Esophagus squamous epithelium (tissue), 5 donors: ENCODE results near the gene FFAR1. TPM values are rescaled to one million over a fixed set of nuclear protein-coding genes. Genes with fewer than 3 reads are reported as not detected.

ENCODE experiments used
- DNase-seq: peaks from one replicate; lab custom pipeline; 2025; lab: John Stamatoyannopoulos, UW
- H3K27ac ChIP-seq, 4 donors: fragments of 200-600 bp; sonication (generic); one replicate each; pipeline ENCODE4 v1.5.1; 2016 to 2019; ENCODE audit warnings: mild to moderate bottlenecking in 1 of 4
- H3K27me3 ChIP-seq, 4 donors: fragments of 200-600 bp; sonication (generic); 1 replicate in 3 of 4; 2 replicates in 1 of 4; pipeline versions ENCODE4 v1.5.1 to v1.6.0; 2017 to 2021; ENCODE audit warnings: antibody characterized with exemption in 1 of 4
- H3K36me3 ChIP-seq, 3 donors: fragments of 200-600 bp; sonication (generic); one replicate each; pipeline ENCODE4 v1.5.1; 2016 to 2019
- H3K4me1 ChIP-seq, 3 donors: fragments of 200-600 bp; sonication (generic); one replicate each; pipeline ENCODE4 v1.5.1; 2017 to 2019
- H3K4me3 ChIP-seq, 4 donors: fragments of 200-600 bp; sonication (generic); 1 replicate in 3 of 4; 2 replicates in 1 of 4; pipeline ENCODE4 v1.5.1; 2016 to 2019; ENCODE audit warnings: mild to moderate bottlenecking in 2 of 4, moderate library complexity in 1 of 4
- H3K9me3 ChIP-seq, 3 donors: fragments of 200-600 bp; sonication (generic); one replicate each; pipeline ENCODE4 v1.5.1; 2016 to 2019
- CTCF ChIP-seq, 6 experiments: fragments of 450-650 bp in 4 of 6; fragments of 200-600 bp in 2 of 6; sonication (generic) in 2 of 6; IDR thresholded peaks; one replicate each; pipeline ENCODE4 v1.5.1; 2016 to 2019; ENCODE audit warnings: antibody characterized with exemption in 6 of 6, mild to moderate bottlenecking in 4 of 6, moderate library complexity in 4 of 6
- POLR2A ChIP-seq, 4 donors: fragments of 450-650 bp; IDR thresholded peaks; one replicate each; pipeline ENCODE4 v1.6.1; 2017; ENCODE audit warnings: antibody characterized with exemption in 4 of 4, mild to moderate bottlenecking in 4 of 4, moderate library complexity in 3 of 4
- WGBS, 2 donors: methylation state at CpG; one replicate each; pipeline ENCODE4 v1.1.5; 2018; 5-methylcytosine and 5-hydroxymethylcytosine counted together
- intact Hi-C: fragments of 100-400 bp; cut with DNase I; formaldehyde crosslinking; loops from one replicate; pipeline ENCODE4 v1.15.0; 2022
- total RNA-seq, 4 donors: library from RNA; depleted of rRNA; stranded (reverse); fragments of >200 nt; gene quantifications; one replicate each; pipeline ENCODE4 v1.1.0, GENCODE V29; 2016
- donor health status: DM: yes; HTN: yes; CAD: no.

Gene FFAR1
- total RNA-seq, 4 donors from 2014 or later = not detected

DNA sequence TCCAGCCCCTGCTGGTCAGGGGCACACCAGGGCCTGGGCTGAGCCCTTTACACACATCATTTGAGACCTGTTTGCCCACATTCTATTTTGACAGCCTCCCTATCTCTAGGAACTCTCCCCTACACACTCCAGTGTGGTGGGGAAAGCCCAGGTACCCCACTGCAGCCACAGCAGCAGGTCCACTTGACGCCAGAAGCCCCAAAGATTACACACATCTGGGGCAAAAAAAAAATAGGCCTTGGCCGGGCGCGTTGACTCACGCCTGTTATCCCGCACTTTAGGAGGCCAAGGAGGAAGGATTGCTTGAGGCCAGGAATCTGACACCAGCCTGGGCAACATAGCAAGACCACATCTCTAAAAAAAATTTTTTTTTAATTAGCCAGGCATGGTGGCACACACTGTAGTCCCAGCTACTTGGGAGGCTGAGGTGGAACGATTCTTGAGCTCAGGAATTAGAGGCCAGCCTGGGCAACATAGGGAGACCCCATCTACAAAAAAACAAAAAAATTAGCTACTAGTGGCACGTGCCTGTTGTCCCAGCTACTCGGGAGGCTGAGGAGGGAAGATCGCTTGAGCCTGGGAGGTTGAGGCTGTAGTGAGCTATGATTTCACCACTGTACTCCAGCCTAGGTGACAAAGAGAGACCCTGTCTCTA is 36.8 kb upstream of the FFAR1 start:
- no peak overlapping the region for H3K4me3 ChIP-seq
- no peak for DNase-seq
- H3K27me3 ChIP-seq = peaks cover 0 to 47% (median 0%) of the 10 kb centered on the region in 4 donors
- no peak for TF ChIP-seq CTCF (IDR thresholded peaks at IDR 0.05)
- no peak for TF ChIP-seq POLR2A (IDR thresholded peaks at IDR 0.05)
- no peak overlapping the region for H3K27ac ChIP-seq
- 79 to 84% methylated on average over 10 of the region's 10 CpGs for WGBS, 2 donors
- no peaks in the 10 kb centered on the region for H3K4me1 ChIP-seq
- no peaks in the 10 kb centered on the region for H3K36me3 ChIP-seq
- H3K9me3 ChIP-seq = no peaks in the 10 kb centered on the region
- intact Hi-C loops = no loop called here

DNA sequence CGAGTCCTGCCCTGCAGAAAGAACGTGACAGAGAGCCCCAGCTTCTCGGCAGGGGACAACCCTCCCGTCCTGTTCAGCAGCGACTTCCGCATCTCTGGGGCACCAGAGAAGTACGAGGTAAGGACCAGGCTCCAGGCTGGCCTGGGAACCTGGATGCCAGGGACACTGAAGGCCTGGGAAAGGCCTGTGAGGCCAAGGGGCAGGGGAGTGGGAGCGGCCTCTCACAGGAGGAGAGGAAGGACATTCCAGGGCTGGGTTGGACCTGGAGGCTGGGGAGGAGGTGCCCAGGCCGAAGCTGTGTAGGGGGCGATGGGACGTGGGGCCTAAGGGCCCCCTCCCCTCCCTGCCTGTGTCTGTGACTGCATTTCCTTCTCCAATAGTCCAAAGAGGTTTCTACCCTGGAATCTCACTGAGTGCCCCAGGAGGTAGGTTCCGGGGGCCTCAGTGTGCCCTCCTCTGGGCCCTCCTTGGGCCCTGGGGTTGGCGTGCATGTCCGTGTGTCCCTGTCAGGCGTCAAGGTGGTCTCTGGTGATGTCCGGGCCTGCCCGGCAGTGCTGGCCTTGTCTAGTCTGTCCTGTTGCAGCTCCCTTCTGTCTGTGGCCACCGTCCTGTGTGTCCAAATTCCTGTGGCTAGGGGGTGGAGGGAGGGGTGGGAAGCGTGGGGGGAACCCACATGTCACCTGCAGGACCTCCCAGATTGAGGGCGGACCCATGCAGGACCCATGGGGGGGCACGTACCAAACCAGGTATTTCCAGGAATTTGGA is 35.6 kb upstream of the FFAR1 start:
- intact Hi-C loops = no loop called here
- no peak overlapping the region for H3K27ac ChIP-seq
- H3K9me3 ChIP-seq = no peaks in the 10 kb centered on the region
- peaks cover 0 to 47% (median 0%) of the 10 kb centered on the region in 4 donors for H3K27me3 ChIP-seq
- 81 to 87% methylated on average over 7 to 11 of the region's 21 CpGs for WGBS, 2 donors
- no peaks in the 10 kb centered on the region for H3K36me3 ChIP-seq
- no peak overlapping the region for H3K4me3 ChIP-seq
- no peak for TF ChIP-seq POLR2A (IDR thresholded peaks at IDR 0.05)
- TF ChIP-seq CTCF (IDR thresholded peaks at IDR 0.05) = no peak
- no peaks in the 10 kb centered on the region for H3K4me1 ChIP-seq
- DNase-seq = no peak

- Histone ChIP-seq H3K4me1 (peaks cover 0 to 3% (median 0%) of the 10 kb centered on the region in 3 donors), H3K4me3 (no peak overlapping the region), H3K9me3 (no peaks in the 10 kb centered on the region), H3K27ac (no peak overlapping the region), H3K27me3 (peaks cover 0 to 41% (median 0%) of the 10 kb centered on the region in 4 donors), H3K36me3 (no peaks in the 10 kb centered on the region)
- intact Hi-C loops = no loop called here
- no peak for DNase-seq
- TF ChIP-seq POLR2A (IDR thresholded peaks at IDR 0.05) = no peak
- no peak for TF ChIP-seq CTCF (IDR thresholded peaks at IDR 0.05)
- 44 to 46% methylated on average over 6 of the region's 7 CpGs for WGBS, 2 donors
Observed at GRCh38 chr19:35313587-35313986, 34.1 kb upstream of the FFAR1 start.

DNA sequence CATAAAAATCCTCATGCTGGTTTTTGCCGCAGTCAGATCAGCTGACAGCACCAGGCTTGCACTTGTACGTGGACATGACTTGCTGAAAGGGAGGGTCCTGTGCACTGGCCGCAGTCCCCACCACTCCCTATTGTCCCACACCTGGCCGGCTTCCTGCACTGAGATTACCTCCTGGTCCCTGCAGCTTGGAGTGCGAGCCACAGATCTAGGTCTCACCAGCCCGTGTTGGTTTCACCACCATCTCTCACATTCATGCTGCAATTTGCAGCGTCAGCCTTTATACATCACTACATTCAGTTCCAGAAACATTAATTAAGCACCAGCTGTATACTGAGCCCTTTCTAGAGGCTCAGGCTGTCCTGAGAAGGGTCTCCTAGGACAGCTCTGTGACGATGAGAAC is 33.7 kb upstream of the FFAR1 start:
- TF ChIP-seq CTCF (IDR thresholded peaks at IDR 0.05) (no peak), POLR2A (IDR thresholded peaks at IDR 0.05) (no peak)
- Histone ChIP-seq H3K27me3 (peaks cover 0 to 41% (median 0%) of the 10 kb centered on the region in 4 donors), H3K9me3 (no peaks in the 10 kb centered on the region)

DNA sequence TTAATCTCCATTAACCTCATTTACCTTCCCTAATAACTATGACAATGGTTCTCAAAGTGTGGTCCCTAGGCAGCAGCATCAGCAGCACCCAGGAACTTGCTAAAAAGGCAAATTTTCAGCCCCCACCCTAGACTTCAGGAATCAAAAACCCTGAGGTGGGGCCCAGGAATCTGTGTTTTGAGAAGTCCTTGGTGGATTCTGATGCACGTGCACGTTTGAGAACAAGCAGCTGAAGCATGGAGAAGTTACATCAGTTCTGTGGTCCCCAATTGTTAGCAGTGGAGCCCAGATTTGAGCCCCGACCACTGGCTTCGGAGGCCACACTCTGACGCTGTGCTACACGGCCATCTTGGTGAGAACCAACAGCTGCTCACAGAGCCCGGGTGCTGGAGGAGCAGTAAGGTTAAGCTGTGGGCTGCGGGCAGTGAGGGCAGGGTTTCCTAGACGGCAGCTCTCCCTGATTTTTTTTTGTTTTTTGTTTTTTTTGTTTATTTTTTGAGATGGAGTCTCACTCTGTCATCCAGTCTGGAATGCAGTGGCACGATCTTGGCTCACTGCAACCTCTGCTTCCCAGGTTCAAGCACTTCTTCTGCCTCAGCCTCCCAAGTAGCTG is 32.7 kb upstream of the FFAR1 start:
- WGBS, 2 donors = 63 to 66% methylated on average over 8 of the region's 10 CpGs
- Histone ChIP-seq H3K4me3 (no peak overlapping the region), H3K4me1 (peaks cover 0 to 14% (median 5%) of the 10 kb centered on the region in 3 donors), H3K27ac (no peak overlapping the region), H3K27me3 (peaks cover 0 to 34% (median 0%) of the 10 kb centered on the region in 4 donors), H3K9me3 (no peaks in the 10 kb centered on the region), H3K36me3 (no peaks in the 10 kb centered on the region)
- intact Hi-C loops = no loop called here
- no peak for DNase-seq
- no peak for TF ChIP-seq CTCF (IDR thresholded peaks at IDR 0.05)
- TF ChIP-seq POLR2A (IDR thresholded peaks at IDR 0.05) = no peak

More for the DNA sequence above, 33.7 kb upstream of the FFAR1 start:
- Histone ChIP-seq H3K4me3 (no peak overlapping the region), H3K4me1 (peaks cover 0 to 7% (median 0%) of the 10 kb centered on the region in 3 donors), H3K27ac (no peak overlapping the region), H3K36me3 (no peaks in the 10 kb centered on the region)
- no peak for DNase-seq
- intact Hi-C loops = no loop called here
- WGBS, 2 donors = 66 to 90% methylated on average over 5 to 7 of the region's 8 CpGs
